Suprapubic skin (tissue), 4 donors: Measurements from ENCODE around the gene PGAM5. TPM values are rescaled to one million over a fixed set of nuclear protein-coding genes. Genes with fewer than 3 reads are reported as not detected.

ENCODE experiments used
- DNase-seq, 2 donors: peaks; one replicate each; pipeline ENCODE4 v3.0.0-alpha.2; 2019; ENCODE audit warnings: low spot score in 2 of 2
- H3K27ac ChIP-seq: fragments of 200-600 bp; sonication (generic); one replicate; pipeline ENCODE4 v1.5.1; 2019
- H3K27me3 ChIP-seq: fragments of 200-600 bp; sonication (generic); one replicate; pipeline ENCODE4 v1.5.1; 2019
- H3K36me3 ChIP-seq: fragments of 200-600 bp; sonication (generic); one replicate; pipeline ENCODE4 v1.5.1; 2019
- H3K4me1 ChIP-seq: fragments of 200-600 bp; sonication (generic); one replicate; pipeline ENCODE4 v1.5.1; 2019
- H3K4me3 ChIP-seq: fragments of 200-600 bp; sonication (generic); one replicate; pipeline ENCODE4 v1.5.1; 2019; ENCODE audit warnings: mild to moderate bottlenecking
- H3K9me3 ChIP-seq: fragments of 200-600 bp; sonication (generic); one replicate; pipeline ENCODE4 v1.5.1; 2019
- EP300 ChIP-seq: sonication (generic); formaldehyde crosslinking; IDR thresholded peaks from one replicate; pipeline ENCODE4 v1.6.1; 2017; ENCODE audit warnings: antibody characterized with exemption
- POLR2A ChIP-seq, 2 donors: fragments of 450-650 bp; IDR thresholded peaks; one replicate each; pipeline ENCODE4 v1.6.1; 2017; ENCODE audit warnings: antibody characterized with exemption in 2 of 2, mild to moderate bottlenecking in 2 of 2, moderate library complexity in 2 of 2
- POLR2AphosphoS5 ChIP-seq, 3 donors: sonication (generic); formaldehyde crosslinking; IDR thresholded peaks; one replicate each; pipeline ENCODE4 v1.6.1; 2017; ENCODE audit warnings: antibody characterized with exemption in 3 of 3
- WGBS: methylation state at CpG from one replicate; pipeline ENCODE4 v1.1.5; 2018; 5-methylcytosine and 5-hydroxymethylcytosine counted together
- total RNA-seq, 4 donors: library from RNA; depleted of rRNA; stranded (reverse); fragments of >200 nt; gene quantifications; one replicate each; pipeline ENCODE4 v1.1.0, GENCODE V29; 2016
- TF ChIP-seq, protein P1 (sequence below), 2 donors: fragments of 200-600 bp in 1 of 2; fragments of 450-650 bp in 1 of 2; sonication (generic) in 1 of 2; IDR thresholded peaks; one replicate each; pipeline ENCODE4 v1.5.1; 2016 to 2019; ENCODE audit warnings: antibody characterized with exemption in 2 of 2, mild to moderate bottlenecking in 1 of 2, moderate library complexity in 1 of 2

The PGAM5 gene
- total RNA-seq, 4 donors from 2014 or later, result 31.4 to 43.1 (median 38.7) TPM

- no peak overlapping the region for H3K4me3 ChIP-seq
- peaks cover 37% of the 10 kb centered on the region for H3K36me3 ChIP-seq
- no peak for DNase-seq
- peaks cover 33% of the 10 kb centered on the region for H3K4me1 ChIP-seq
- 77% methylated on average over 2 of the region's 2 CpGs for WGBS
- no peaks in the 10 kb centered on the region for H3K9me3 ChIP-seq
- TF ChIP-seq POLR2AphosphoS5 (IDR thresholded peaks at IDR 0.05), result no peak
- TF ChIP-seq, protein P1, sequence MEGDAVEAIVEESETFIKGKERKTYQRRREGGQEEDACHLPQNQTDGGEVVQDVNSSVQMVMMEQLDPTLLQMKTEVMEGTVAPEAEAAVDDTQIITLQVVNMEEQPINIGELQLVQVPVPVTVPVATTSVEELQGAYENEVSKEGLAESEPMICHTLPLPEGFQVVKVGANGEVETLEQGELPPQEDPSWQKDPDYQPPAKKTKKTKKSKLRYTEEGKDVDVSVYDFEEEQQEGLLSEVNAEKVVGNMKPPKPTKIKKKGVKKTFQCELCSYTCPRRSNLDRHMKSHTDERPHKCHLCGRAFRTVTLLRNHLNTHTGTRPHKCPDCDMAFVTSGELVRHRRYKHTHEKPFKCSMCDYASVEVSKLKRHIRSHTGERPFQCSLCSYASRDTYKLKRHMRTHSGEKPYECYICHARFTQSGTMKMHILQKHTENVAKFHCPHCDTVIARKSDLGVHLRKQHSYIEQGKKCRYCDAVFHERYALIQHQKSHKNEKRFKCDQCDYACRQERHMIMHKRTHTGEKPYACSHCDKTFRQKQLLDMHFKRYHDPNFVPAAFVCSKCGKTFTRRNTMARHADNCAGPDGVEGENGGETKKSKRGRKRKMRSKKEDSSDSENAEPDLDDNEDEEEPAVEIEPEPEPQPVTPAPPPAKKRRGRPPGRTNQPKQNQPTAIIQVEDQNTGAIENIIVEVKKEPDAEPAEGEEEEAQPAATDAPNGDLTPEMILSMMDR (IDR thresholded peaks at IDR 0.05), result no peak
- no peak for TF ChIP-seq POLR2A (IDR thresholded peaks at IDR 0.05)
- TF ChIP-seq EP300, result no peak
- no peak overlapping the region for H3K27ac ChIP-seq
- H3K27me3 ChIP-seq, result no peaks in the 10 kb centered on the region
These were observed 2.5 kb downstream of the PGAM5 start for GRCh38 chr12:132713123-132713522.

- no peak overlapping the region for H3K4me3 ChIP-seq
- peaks cover 62% of the 10 kb centered on the region for H3K36me3 ChIP-seq
- H3K9me3 ChIP-seq, result no peaks in the 10 kb centered on the region
- no peak overlapping the region for H3K27ac ChIP-seq
- no peak for DNase-seq
- peaks cover 21% of the 10 kb centered on the region for H3K4me1 ChIP-seq
- 70% methylated on average over 9 of the region's 9 CpGs for WGBS
- no peaks in the 10 kb centered on the region for H3K27me3 ChIP-seq
- TF ChIP-seq, protein P1 (IDR thresholded peaks at IDR 0.05), result no peak
- TF ChIP-seq POLR2A (IDR thresholded peaks at IDR 0.05) (no peak), POLR2AphosphoS5 (IDR thresholded peaks at IDR 0.05) (no peak), EP300 (no peak)
These were observed 5.2 kb downstream of the PGAM5 start for GRCh38 chr12:132715874-132716273.

DNA sequence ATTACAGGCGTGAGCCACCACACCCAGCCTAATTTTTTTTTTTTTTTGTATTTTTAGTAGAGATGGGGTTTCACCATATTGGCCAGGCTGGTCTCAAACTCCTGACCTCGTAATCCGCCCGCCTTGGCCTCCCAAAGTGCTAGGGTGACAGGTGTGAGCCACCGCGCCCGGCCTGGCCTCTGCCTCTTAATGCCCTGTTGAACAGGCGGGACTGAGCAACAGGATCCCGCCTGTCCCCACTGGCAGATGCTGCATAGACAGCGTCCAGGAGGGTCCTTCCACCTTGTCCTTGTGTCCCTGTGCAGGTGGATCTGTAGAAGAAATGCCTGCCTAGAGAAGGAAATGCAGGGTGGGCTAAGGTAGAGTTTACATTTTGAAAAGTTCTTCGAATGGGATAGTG lies 5.7 kb downstream of the PGAM5 start:
- Histone ChIP-seq H3K4me1 (peaks cover 18% of the 10 kb centered on the region), H3K27ac (no peak overlapping the region), H3K4me3 (no peak overlapping the region), H3K9me3 (no peaks in the 10 kb centered on the region), H3K36me3 (peaks cover 67% of the 10 kb centered on the region), H3K27me3 (no peaks in the 10 kb centered on the region)
- WGBS, result 79% methylated on average over 11 of the region's 11 CpGs
- TF ChIP-seq, protein P1 (IDR thresholded peaks at IDR 0.05), result no peak
- TF ChIP-seq EP300 (no peak), POLR2AphosphoS5 (IDR thresholded peaks at IDR 0.05) (no peak)
- no peak for DNase-seq

GRCh38 chr12:132717011-132717410 lies 6.4 kb downstream of the PGAM5 start:
- H3K4me3 ChIP-seq, result no peak overlapping the region
- TF ChIP-seq EP300, result no peak
- TF ChIP-seq, protein P1 (IDR thresholded peaks at IDR 0.05), result no peak
- no peak for TF ChIP-seq POLR2AphosphoS5 (IDR thresholded peaks at IDR 0.05)
- no peak for TF ChIP-seq POLR2A (IDR thresholded peaks at IDR 0.05)
- no peaks in the 10 kb centered on the region for H3K27me3 ChIP-seq
- H3K4me1 ChIP-seq, result peaks cover 11% of the 10 kb centered on the region
- DNase-seq, result no peak
- H3K27ac ChIP-seq, result no peak overlapping the region
- WGBS, result 84% methylated on average over 17 of the region's 17 CpGs
- peaks cover 74% of the 10 kb centered on the region for H3K36me3 ChIP-seq
- no peaks in the 10 kb centered on the region for H3K9me3 ChIP-seq

- H3K27me3 ChIP-seq, result no peaks in the 10 kb centered on the region
- peaks cover 5% of the 10 kb centered on the region for H3K4me1 ChIP-seq
- no peak for DNase-seq
- peaks cover 80% of the 10 kb centered on the region for H3K36me3 ChIP-seq
- TF ChIP-seq POLR2AphosphoS5 (IDR thresholded peaks at IDR 0.05) (no peak), POLR2A (IDR thresholded peaks at IDR 0.05) (no peak), EP300 (no peak)
- TF ChIP-seq, protein P1 (IDR thresholded peaks at IDR 0.05), result no peak
- no peaks in the 10 kb centered on the region for H3K9me3 ChIP-seq
- no peak overlapping the region for H3K4me3 ChIP-seq
- 96% methylated on average over 39 of the region's 61 CpGs for WGBS
- H3K27ac ChIP-seq, result no peak overlapping the region
These were observed 7.1 kb downstream of the PGAM5 start for GRCh38 chr12:132717531-132718387.
